ENCODE results near the gene NIPBL. TPM values are rescaled to one million over a fixed set of nuclear protein-coding genes. Genes with fewer than 3 reads are reported as not detected.

NIPBL gene
- total RNA-seq, 1 experiment from 2014 or later = 61.3 TPM

GRCh38 chr5:37028910-37029309 is 152.3 kb downstream of the NIPBL start:
- no peak for DNase-seq
- no CpG with 5 or more reads among the region's 1 CpG for WGBS (ENCODE audit: extremely low coverage, insufficient read length, low lambda C conversion rate)
- H3K9ac ChIP-seq (ENCODE audit: extremely low read depth, insufficient read length, low read length) = no peak overlapping the region

More at GRCh38 chr5:37028910-37029309, 152.3 kb downstream of the NIPBL start:
- no peak overlapping the region for H3K4ac ChIP-seq (ENCODE audit: low read depth, low read length)
- H3K27me3 Mint-ChIP-seq (ENCODE audit: low read depth) = no peaks in the 10 kb centered on the region
- no peak overlapping the region for H2BK12ac ChIP-seq (ENCODE audit: insufficient read length, low read depth, low read length)
- H3K9me3 ChIP-seq (ENCODE audit: control insufficient read depth, low read depth, low read length) = no peaks in the 10 kb centered on the region
- H3K14ac ChIP-seq (ENCODE audit: insufficient read depth, low read length) = no peak overlapping the region
- no peak overlapping the region for H4K8ac ChIP-seq (replicated peaks; ENCODE audit: insufficient read length, low read depth, low read length)
- no peaks in the 10 kb centered on the region for H3K79me2 ChIP-seq (ENCODE audit: insufficient read depth, low read length)
- H3K36me3 Mint-ChIP-seq (ENCODE audit: insufficient read depth in 1 of 3, low read depth in 3 of 3) = peaks cover 12 to 59% (median 50%) of the 10 kb centered on the region in 3 experiments; a peak in 6 of 7 replicates
- H3K56ac ChIP-seq (ENCODE audit: insufficient read length, low read depth, low read length) = no peak overlapping the region
- H3K23ac ChIP-seq (ENCODE audit: insufficient read length, low read depth, low read length) = no peak overlapping the region
- H2BK15ac ChIP-seq (ENCODE audit: low read depth, low read length) = no peak overlapping the region
- no peak overlapping the region for H3T11ph ChIP-seq (ENCODE audit: low read length)
- H4K91ac ChIP-seq (ENCODE audit: insufficient read length, low read depth, low read length) = no peak overlapping the region
- no peaks in the 10 kb centered on the region for H3K4me1 Mint-ChIP-seq
- no peak overlapping the region for H2BK5ac ChIP-seq (ENCODE audit: insufficient read length, low read length)
- H2AK5ac ChIP-seq (ENCODE audit: insufficient read length, low read length) = no peak overlapping the region
- H3K79me1 ChIP-seq (ENCODE audit: insufficient read depth, low read depth, low read length, poor library complexity, severe bottlenecking) = no peaks in the 10 kb centered on the region
- no peak overlapping the region for H3K4me2 ChIP-seq (ENCODE audit: insufficient read depth, insufficient read length, low read length)
- no peaks in the 10 kb centered on the region for H3K27me3 ChIP-seq (ENCODE audit: insufficient read depth, low read length)
- no peak overlapping the region for H2AFZ ChIP-seq (ENCODE audit: low read length)
- no peak overlapping the region for H2BK120ac ChIP-seq (ENCODE audit: low read depth, low read length, poor library complexity, severe bottlenecking)
- H4K20me1 ChIP-seq (ENCODE audit: control insufficient read depth, insufficient read depth, insufficient read length) = no peaks in the 10 kb centered on the region
- H4K5ac ChIP-seq (ENCODE audit: insufficient read length, low read depth, low read length) = no peak overlapping the region
- no peak overlapping the region for H2BK20ac ChIP-seq (ENCODE audit: low read depth, low read length, poor library complexity, severe bottlenecking)
- no peak overlapping the region for H3K27ac Mint-ChIP-seq
- H3K27ac ChIP-seq (ENCODE audit: insufficient read length, low read depth, low read length) = no peak overlapping the region
- no peaks in the 10 kb centered on the region for H3K4me1 ChIP-seq (ENCODE audit: insufficient read depth, low read length)
- no peak for TF ChIP-seq CTCF (conservative IDR thresholded peaks at IDR 0.05)
- H3K4me3 Mint-ChIP-seq = no peak overlapping the region
- no peaks in the 10 kb centered on the region for H3K23me2 ChIP-seq (ENCODE audit: insufficient read length, low read depth, low read length, poor library complexity, severe bottlenecking)
- H3K18ac ChIP-seq (ENCODE audit: insufficient read length, low read depth, low read length) = no peak overlapping the region
- no peaks in the 10 kb centered on the region for H3K9me3 Mint-ChIP-seq

Measured in H9 (cell line).